HepG2 (cell line): Measurements from ENCODE around the gene ABCC1. TPM values are rescaled to one million over a fixed set of nuclear protein-coding genes. Genes with fewer than 3 reads are reported as not detected.

Source experiments
- ATAC-seq: fragments of 200-7000 bp; cut with Tn5 transposase; 3 replicates; pipeline ENCODE4 v1.9.1; 2020; ENCODE audit warnings: mild to moderate bottlenecking, moderate library complexity
- BruUV-seq: library from RNA; stranded (reverse); fragments of 400-500 nt; replicated peaks from 2 replicates; lab custom pipeline; 2021; lab: Mats Ljungman, UMichigan
- CTCF ChIA-PET: fragments of 300-600 bp; formaldehyde crosslinking; extraction: SDS; loops from one replicate; lab custom pipeline; 2021; ENCODE audit warnings: low total read pairs, inconsistent platforms, low intra/inter-chr PET ratio; lab: Yijun Ruan, JAX
- POLR2A ChIA-PET: fragments of 350-600 bp; sonication (Branson Sonifier 250); formaldehyde crosslinking; loops from one replicate; lab custom pipeline; 2020; ENCODE audit warnings: antibody characterized with exemption, inconsistent platforms; lab: Yijun Ruan, JAX
- DNase-seq: peaks from one replicate; pipeline ENCODE4 v3.0.0-alpha.2; 2015; ENCODE audit warnings: low spot score
- FAIRE-seq: peaks from 3 replicates; lab custom pipeline; 2011; peaks lifted over from hg19 to GRCh38; lab: Jason Lieb, UNC
- H2AFZ ChIP-seq: one replicate; pipeline ENCODE4 v1.6.1; 2011; ENCODE audit warnings: low read length, inconsistent platforms
- H3K27ac ChIP-seq: fragments of 300-600 bp; 3 replicates; pipeline ENCODE4 v1.8.0; 2011; ENCODE audit warnings: mixed run types, mild to moderate bottlenecking, mixed read lengths, low read length, inconsistent platforms; ENCODE audit not compliant: insufficient read depth; ENCODE audit errors: extremely low read length
- H3K27me3 ChIP-seq, 2 experiments: fragments of 200-600 bp in 1 of 2; 2 replicates in 1 of 2; 3 replicates in 1 of 2; pipeline versions ENCODE4 v1.6.0 to v1.8.0; 2011; ENCODE audit warnings: low read length in 2 of 2, mild to moderate bottlenecking in 2 of 2, moderate library complexity in 2 of 2, inconsistent platforms in 1 of 2; ENCODE audit not compliant: insufficient read depth in 2 of 2, control insufficient read depth in 1 of 2
- H3K36me3 ChIP-seq, 2 experiments: fragments of 200-600 bp in 1 of 2; replicated peaks in 1 of 2; 2 replicates in 1 of 2; 3 replicates in 1 of 2; pipeline versions ENCODE4 v1.5.1 to v1.8.0; 2011; ENCODE audit warnings: low read length in 2 of 2, inconsistent platforms in 1 of 2; ENCODE audit not compliant: insufficient read depth in 2 of 2, control insufficient read depth in 1 of 2
- H3K4me1 ChIP-seq: 2 replicates; pipeline ENCODE4 v1.5.1; 2012; ENCODE audit warnings: low read length, inconsistent platforms; ENCODE audit not compliant: insufficient read depth
- H3K4me2 ChIP-seq: 2 replicates; pipeline ENCODE4 v1.6.0; 2011; ENCODE audit warnings: low read depth, low read length, inconsistent platforms
- H3K4me3 ChIP-seq, 3 experiments: fragments of 200-600 bp in 1 of 3; sonication (generic), shearing (Covaris generic) in 1 of 3; replicated peaks in 1 of 3; 2 replicates each; pipeline ENCODE4 v1.5.1; 2011 to 2016; ENCODE audit warnings: low read length in 3 of 3, inconsistent platforms in 2 of 3, low read depth in 2 of 3, mild to moderate bottlenecking in 2 of 3, control low read depth in 1 of 3, mixed read lengths in 1 of 3; ENCODE audit not compliant: insufficient read depth in 1 of 3
- H3K79me2 ChIP-seq: one replicate; pipeline ENCODE4 v1.6.1; 2011; ENCODE audit warnings: low read length, inconsistent platforms; ENCODE audit not compliant: insufficient read depth
- H3K9ac ChIP-seq: 2 replicates; pipeline ENCODE4 v1.6.0; 2011; ENCODE audit warnings: mild to moderate bottlenecking, low read depth, low read length, inconsistent platforms; ENCODE audit not compliant: insufficient read depth
- H3K9me3 ChIP-seq: 2 replicates; pipeline ENCODE4 v1.5.1; 2012; ENCODE audit warnings: mild to moderate bottlenecking, low read length
- H4K20me1 ChIP-seq: 2 replicates; pipeline ENCODE4 v1.6.0; 2011; ENCODE audit warnings: inconsistent platforms, mild to moderate bottlenecking, low read length, moderate library complexity; ENCODE audit not compliant: insufficient read depth
- ADNP ChIP-seq: sonication (generic); formaldehyde crosslinking; IDR thresholded peaks from 2 replicates; pipeline ENCODE4 v1.4.0; 2020; ENCODE audit warnings: missing genetic modification reagents
- CHD4 ChIP-seq: fragments of 200-600 bp; sonication (generic); IDR thresholded peaks from 2 replicates; pipeline ENCODE4 v1.7.0; 2017; ENCODE audit warnings: mild to moderate bottlenecking, low read length, borderline replicate concordance
- DNMT1 ChIP-seq: sonication (generic); formaldehyde crosslinking; IDR thresholded peaks from 2 replicates; pipeline ENCODE4 v1.5.1; 2020; ENCODE audit warnings: mild to moderate bottlenecking, missing genetic modification reagents
- HNF4G ChIP-seq, 2 experiments: sonication (generic) in 1 of 2; formaldehyde crosslinking in 1 of 2; IDR thresholded peaks; 2 replicates each; pipeline versions ENCODE4 v1.4.0 to v1.6.1; 2011 to 2020; ENCODE audit warnings: borderline replicate concordance in 2 of 2, low read depth in 2 of 2, mild to moderate bottlenecking in 2 of 2, low read length in 1 of 2, missing genetic modification reagents in 1 of 2, moderate library complexity in 1 of 2
- KDM1A ChIP-seq: IDR thresholded peaks from 2 replicates; pipeline ENCODE4 v1.6.1; 2016; ENCODE audit warnings: missing compliant biosample characterization
- SPEN ChIP-seq: sonication (generic); formaldehyde crosslinking; IDR thresholded peaks from 2 replicates; pipeline ENCODE4 v1.5.1; 2020; ENCODE audit warnings: low read depth, mild to moderate bottlenecking, missing genetic modification reagents
- ZBTB39 ChIP-seq: sonication (generic); formaldehyde crosslinking; IDR thresholded peaks from 2 replicates; pipeline ENCODE4 v1.5.0; 2020; ENCODE audit warnings: missing genetic modification reagents
- ZSCAN22 ChIP-seq: sonication (generic); formaldehyde crosslinking; IDR thresholded peaks from 2 replicates; pipeline ENCODE4 v1.4.0; 2020; ENCODE audit warnings: mild to moderate bottlenecking, missing genetic modification reagents
- WGBS: methylation state at CpG from one replicate; pipeline ENCODE4 v1.1.6; 2017; ENCODE audit warnings: low lambda C conversion rate; 5-methylcytosine and 5-hydroxymethylcytosine counted together
- in situ Hi-C: cut with HindIII; loops from 2 replicates; pipeline ENCODE4 v1.10.0; 2017; ENCODE audit warnings: low pct_unique_long_range_greater_than_20kb; ENCODE audit not compliant: extremely low pct_ligation_motif_present
- intact Hi-C: fragments of 100-400 bp; cut with micrococcal nuclease; formaldehyde crosslinking; loops from one replicate; pipeline ENCODE4 v1.10.0; 2022; ENCODE audit not compliant: unreplicated experiment
- polyA plus RNA-seq, 8 experiments: library from polyadenylated mRNA; depleted of rRNA in 3 of 8; stranded (reverse) in 7 of 8; unstranded in 1 of 8; fragments of >200 nt; fragmentation: Illumina TruSeq in 4 of 8; extraction: Trizol in 4 of 8; gene quantifications; 2 replicates each; pipeline versions ENCODE4 v1.2.1 to v1.2.3, GENCODE V29; 2011 to 2016; ENCODE audit warnings: low read depth in 4 of 8, missing spikeins in 1 of 8, mixed read lengths in 1 of 8; ENCODE audit not compliant: insufficient read depth in 1 of 8
- total RNA-seq, 5 experiments: library from RNA; depleted of rRNA; stranded (reverse); fragments of >200 nt; fragmentation: Illumina TruSeq; extraction: Trizol; gene quantifications; 2 replicates each; pipeline ENCODE4 v1.2.3, GENCODE V29; 2016; ENCODE audit warnings: low read depth in 1 of 5
- TF ChIP-seq, protein P1 (sequence below): sonication (generic); formaldehyde crosslinking; IDR thresholded peaks from 2 replicates; pipeline ENCODE4 v1.5.0; 2020; ENCODE audit warnings: missing genetic modification reagents
- TF ChIP-seq, protein P2 (sequence below): sonication (generic); formaldehyde crosslinking; conservative IDR thresholded peaks from 2 replicates; pipeline ENCODE4 v1.4.0; 2020; ENCODE audit warnings: missing genetic modification reagents

Gene ABCC1
- total and polyA plus RNA-seq, 2 of the 13 experiments (the other 11 are each of a cell fraction or from before 2014, with no cell fraction given): 13.0 to 30.6 TPM

GRCh38 chr16:15946257-15947044 is 3.0 kb upstream of the ABCC1 start (continued):
- TF ChIP-seq ZBTB39 (CRISPR knock-in tag) (no peak), DNMT1 (CRISPR knock-in tag) (no peak), ZSCAN22 (CRISPR knock-in tag) (no peak)

GRCh38 chr16:15947983-15948509 is 1.4 kb upstream of the ABCC1 start:
- in situ Hi-C loops (no loop called here), intact Hi-C loops (loop anchor here (2.0 to 5.0 kb wide), 2 partner anchors 51 to 73 kb away; no protein-coding TSS in a partner anchor)
- H3K27me3 ChIP-seq: no peaks in the 10 kb centered on the region; a peak in 1 of 5 replicates
- ChIA-PET POLR2A (interaction anchor here (1.3 to 3.9 kb wide), 3 partner anchors 48 to 59 kb away, joined by 5 to 22 read pairs (median 8); partner anchors contain the start of gene CEP20), CTCF (no interaction called here)
- BruUV-seq: no TSS peak
- FAIRE-seq: no peak
- no peak for ATAC-seq
- H3K27ac ChIP-seq: no peak overlapping the region
- no peak overlapping the region for H2AFZ ChIP-seq
- peak; percentile 58 for DNase-seq
- H3K4me3 ChIP-seq: no peak overlapping the region
- H3K4me1 ChIP-seq: peaks cover 65% of the 10 kb centered on the region
- peaks cover 14% of the 10 kb centered on the region for H4K20me1 ChIP-seq
- peak overlapping the region; percentile 6; the same call in 1 of the 2 replicates for H3K4me2 ChIP-seq
- H3K36me3 ChIP-seq: no peaks in the 10 kb centered on the region
- no peaks in the 10 kb centered on the region for H3K9me3 ChIP-seq
- 50% methylated on average over 4 of the region's 4 CpGs for WGBS
- peaks cover 36% of the 10 kb centered on the region for H3K79me2 ChIP-seq
- no peak overlapping the region for H3K9ac ChIP-seq
- TF ChIP-seq ADNP (CRISPR knock-in tag) (peak; percentile 92), CHD4 (peak; percentile 94; the same call in 1 of the 2 replicates), KDM1A (CRISPR knock-in tag) (peak; percentile 97), HNF4G (IDR thresholded peaks at IDR 0.05; ENCODE audit: borderline replicate concordance, low read depth, low read length) (peak; percentile 58; the same call in 1 of the 2 replicates), HNF4G (CRISPR knock-in tag; IDR thresholded peaks at IDR 0.05; ENCODE audit: borderline replicate concordance, low read depth) (no peak), SPEN (CRISPR knock-in tag) (0 out of 2 replicates have a peak, but pooled peaks have one; percentile 17)
- TF ChIP-seq, protein P1, sequence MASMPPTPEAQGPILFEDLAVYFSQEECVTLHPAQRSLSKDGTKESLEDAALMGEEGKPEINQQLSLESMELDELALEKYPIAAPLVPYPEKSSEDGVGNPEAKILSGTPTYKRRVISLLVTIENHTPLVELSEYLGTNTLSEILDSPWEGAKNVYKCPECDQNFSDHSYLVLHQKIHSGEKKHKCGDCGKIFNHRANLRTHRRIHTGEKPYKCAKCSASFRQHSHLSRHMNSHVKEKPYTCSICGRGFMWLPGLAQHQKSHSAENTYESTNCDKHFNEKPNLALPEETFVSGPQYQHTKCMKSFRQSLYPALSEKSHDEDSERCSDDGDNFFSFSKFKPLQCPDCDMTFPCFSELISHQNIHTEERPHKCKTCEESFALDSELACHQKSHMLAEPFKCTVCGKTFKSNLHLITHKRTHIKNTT: no peak
- TF ChIP-seq, protein P2, sequence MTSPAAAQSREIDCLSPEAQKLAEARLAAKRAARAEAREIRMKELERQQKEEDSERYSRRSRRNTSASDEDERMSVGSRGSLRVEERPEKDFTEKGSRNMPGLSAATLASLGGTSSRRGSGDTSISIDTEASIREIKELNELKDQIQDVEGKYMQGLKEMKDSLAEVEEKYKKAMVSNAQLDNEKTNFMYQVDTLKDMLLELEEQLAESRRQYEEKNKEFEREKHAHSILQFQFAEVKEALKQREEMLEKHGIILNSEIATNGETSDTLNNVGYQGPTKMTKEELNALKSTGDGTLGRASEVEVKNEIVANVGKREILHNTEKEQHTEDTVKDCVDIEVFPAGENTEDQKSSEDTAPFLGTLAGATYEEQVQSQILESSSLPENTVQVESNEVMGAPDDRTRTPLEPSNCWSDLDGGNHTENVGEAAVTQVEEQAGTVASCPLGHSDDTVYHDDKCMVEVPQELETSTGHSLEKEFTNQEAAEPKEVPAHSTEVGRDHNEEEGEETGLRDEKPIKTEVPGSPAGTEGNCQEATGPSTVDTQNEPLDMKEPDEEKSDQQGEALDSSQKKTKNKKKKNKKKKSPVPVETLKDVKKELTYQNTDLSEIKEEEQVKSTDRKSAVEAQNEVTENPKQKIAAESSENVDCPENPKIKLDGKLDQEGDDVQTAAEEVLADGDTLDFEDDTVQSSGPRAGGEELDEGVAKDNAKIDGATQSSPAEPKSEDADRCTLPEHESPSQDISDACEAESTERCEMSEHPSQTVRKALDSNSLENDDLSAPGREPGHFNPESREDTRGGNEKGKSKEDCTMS: no peak
